ENCODE measurements around the gene SLC25A48.
A peak's percentile ranks its signal among the peaks of the same experiment; 100 is the strongest.
"Not testable (repeated sequence)": the region's sequence is repeated elsewhere in the genome, so short reads cannot be mapped to it uniquely, and the experiment has no call there.

SLC25A48 gene

DNA sequence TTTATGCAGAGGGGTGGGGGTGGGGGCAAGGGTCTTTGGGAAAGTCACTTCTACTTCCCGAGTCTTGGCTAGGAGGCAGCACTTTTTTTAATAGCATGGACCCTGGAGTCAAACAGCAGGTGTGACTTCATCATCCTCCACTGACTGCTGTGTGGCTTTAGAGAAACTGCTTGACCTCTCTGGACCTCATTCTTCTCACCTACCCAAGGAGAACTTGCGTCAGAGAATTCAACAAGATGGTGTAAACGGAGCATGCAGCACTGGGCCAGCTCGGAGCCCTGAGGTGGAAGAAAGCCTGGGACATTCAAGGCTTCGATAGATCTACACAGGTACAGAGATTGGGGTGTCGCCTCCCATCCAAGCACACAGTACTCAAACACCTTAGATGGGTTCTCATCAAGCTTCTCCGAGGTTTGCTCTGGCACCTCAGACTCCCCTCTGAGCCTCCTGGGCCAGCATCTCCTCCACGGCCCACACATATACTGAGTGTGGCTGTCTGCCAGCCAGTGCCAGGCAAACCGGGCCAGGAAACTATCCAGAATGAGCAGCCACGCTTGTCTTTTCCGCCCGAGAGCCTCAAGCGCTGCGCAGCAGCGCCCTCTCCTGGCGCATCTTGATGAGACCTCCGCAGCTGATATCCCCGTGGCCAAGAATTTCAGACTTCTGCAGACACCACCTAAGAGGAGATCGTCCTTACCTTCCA lies 4.6 kb upstream of the SLC25A48 start:
- no peak for DNase-seq (ENCODE audit: low spot score)

DNA sequence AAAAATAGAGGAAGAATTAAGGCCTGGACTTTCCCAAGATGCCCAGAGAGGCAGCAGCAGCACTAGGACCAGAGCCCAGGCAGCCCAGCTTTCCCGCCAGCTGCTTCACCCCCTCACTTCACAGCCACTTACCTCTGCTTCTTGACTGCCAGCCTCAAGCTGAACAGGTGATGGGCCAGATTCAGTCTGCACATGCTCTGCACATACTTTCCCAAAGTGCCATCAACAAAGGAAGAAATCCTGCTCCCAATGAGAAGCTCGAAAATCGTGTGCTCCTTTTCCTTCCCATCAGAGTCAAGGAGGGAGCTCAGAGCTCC lies 4.1 kb upstream of the SLC25A48 start:
- DNase-seq (ENCODE audit: low spot score), result no peak

DNA sequence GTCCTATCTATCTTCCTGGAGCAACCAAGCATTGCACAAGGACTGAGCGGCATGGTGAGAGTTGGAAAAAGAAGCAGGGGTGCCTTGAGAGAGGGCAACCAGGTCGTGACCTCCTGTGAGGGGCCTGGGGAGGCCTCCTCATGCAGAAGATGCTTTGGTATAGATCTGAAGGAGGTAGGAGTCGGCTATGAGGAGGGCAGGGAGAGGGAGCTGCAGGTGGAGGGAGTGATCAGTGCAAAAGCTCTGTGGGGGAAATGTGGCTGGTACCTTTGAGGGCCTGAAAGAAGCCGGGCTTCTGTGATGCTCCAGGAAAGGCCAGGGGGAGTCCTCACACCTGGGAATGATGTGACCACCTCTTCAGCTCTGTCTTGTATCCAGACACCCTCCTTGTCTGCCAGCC lies 3.6 kb upstream of the SLC25A48 start:
- no peak for DNase-seq (ENCODE audit: low spot score)

DNA sequence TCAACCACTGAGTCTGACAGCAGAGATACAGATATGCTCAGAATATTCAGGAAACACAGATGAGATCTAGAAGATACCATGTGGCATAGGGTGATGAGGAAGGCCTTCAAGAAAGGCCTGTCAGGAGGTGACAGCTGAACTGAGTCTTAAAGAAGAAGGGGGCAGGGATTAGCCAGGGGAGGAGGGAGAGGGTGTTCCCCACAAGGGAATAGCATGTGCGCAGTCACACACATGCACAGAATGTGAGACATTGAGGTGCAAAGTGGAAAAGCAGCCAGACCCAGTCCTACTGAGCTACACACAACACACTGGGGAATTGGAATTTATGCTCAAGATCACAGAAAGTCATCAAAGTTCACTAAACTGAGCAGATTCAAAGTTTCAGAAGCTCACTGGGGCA lies 3.0 kb upstream of the SLC25A48 start:
- no peak for DNase-seq (ENCODE audit: low spot score)

DNA sequence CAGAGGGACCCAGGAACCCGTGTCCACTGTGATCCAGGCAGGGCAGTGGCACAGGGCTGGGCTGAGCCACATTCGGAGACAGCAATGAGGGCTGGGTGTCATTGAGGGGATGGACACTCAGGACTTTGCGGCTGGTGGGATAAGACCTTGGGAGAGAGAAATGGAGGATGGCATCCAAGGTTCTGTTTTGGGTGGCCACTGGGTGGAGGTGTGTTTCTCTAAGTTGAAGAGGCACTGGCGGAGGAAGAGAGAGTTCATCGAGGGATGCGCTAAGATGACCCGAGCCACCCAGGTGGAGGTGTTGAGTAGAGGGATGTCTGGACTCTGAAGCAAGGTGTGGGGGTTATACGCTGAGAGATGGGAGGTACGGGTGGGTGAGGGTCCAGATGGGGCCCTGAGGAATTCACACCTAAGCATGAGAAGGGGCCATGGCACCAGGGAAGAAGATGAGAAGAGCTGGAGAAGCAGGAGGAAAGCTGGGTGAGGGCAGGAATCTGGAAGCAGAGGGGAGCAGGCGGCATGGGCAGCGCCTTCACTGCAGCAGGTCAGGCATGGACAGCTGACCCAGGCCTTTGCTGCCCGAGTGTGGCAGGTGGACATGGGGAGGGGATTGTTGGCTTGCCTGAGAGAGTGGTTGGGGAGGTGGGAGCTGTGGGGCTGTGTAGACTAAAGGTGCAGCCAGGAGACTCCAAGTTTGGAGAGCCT lies 2.5 kb upstream of the SLC25A48 start:
- no peak for DNase-seq (ENCODE audit: low spot score)

DNA sequence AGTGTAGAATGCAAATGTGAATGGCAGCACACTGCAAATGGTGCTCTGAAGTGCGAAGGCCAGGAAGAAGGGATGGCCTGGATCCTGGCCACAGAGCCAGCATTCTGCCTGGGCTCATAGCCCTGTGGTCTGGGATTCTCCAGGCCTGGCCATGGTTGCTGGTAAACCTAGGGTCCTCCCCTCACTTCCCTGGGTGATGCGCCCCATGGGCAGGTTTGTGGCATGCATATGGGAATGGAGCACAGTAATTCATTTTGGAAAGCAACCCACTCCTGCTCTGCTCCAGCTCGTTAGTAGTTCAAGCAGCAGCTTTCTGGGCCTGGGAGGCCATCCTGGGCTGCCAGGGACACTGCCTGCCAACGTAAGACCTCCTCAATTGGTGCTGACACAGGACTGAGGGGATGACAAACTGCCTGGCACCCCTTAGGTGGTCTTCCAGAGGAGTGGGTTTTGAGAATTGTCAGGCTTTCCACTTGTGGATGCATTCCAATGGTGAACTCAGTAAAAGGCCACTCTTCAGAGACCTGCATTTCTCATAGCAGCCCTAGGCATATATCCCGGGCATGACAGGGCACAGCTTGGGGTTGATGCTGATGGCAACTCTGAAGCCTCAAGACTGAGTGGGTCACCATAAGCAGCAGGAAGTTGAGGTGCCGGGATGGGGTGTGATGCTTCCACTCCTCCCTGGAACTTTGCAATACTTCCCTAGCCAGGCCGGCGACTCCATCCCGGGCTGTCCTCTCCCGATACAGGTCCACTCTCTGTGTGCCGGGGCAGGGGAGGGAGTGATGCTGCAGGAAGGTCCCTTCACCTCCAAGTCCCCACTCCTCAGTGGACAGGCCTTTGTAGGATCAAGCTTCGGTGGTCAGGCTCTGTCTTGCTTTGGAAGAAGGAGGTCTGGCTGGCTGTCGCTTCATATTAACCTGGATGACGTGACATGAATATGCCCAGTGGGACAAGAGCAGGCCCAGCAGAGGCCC lies 1.2 kb upstream of the SLC25A48 start:
- DNase-seq (ENCODE audit: low spot score), result no peak

DNA sequence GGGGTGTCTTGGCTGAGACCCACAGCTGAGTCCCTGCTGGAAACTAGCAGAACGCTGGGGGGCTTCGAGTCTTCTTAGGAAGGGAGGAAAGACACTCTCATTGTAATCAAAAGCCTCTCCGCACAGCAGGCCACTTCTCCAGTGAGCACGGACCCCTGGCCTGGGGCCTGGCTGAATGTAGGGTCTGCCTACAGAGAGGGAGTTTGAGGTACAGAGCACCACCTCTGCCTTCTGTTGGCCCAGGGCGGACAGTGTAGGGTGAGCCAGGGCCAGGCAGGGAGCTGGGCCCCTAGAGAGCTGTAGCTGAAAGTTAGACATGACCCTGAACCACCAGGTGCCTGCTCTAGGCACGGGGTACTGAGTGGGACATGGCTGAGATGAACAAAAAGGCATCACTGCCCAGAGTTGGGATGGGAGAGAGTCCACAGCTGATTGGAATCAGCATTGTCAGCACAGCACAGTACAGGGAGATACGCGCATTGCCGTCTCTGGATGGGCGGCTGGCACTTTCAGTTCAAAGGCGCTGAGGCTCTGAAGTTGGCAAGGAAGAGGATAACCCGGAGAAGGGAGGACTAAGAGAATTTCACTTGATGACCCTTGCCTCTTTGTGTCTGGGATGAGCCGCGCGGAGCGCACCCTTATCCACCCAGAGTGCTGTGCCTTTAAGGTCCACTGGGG lies 363 bp upstream of the SLC25A48 start:
- no peak for DNase-seq (ENCODE audit: low spot score)

DNA sequence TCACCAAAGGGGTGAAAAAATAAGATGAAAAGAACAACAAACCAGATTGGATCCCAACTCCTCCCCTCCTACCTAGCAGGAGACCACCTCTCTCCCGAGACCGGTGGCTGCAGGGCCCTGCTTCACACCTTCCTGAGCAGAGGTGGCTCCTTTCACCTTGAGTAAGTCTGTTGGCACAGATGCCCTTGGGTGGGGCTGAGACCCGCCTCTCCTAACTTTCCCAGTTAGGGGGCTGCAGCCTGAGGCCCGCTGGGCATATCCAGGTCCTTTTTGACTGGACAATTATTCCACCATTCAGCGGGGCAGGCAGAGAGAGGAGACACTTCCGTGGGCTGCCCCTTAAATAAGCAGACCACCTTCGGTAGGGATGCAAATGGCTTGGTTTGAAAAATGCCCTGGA lies 1.3 kb downstream of the SLC25A48 start:
- DNase-seq (ENCODE audit: low spot score), result no peak

DNA sequence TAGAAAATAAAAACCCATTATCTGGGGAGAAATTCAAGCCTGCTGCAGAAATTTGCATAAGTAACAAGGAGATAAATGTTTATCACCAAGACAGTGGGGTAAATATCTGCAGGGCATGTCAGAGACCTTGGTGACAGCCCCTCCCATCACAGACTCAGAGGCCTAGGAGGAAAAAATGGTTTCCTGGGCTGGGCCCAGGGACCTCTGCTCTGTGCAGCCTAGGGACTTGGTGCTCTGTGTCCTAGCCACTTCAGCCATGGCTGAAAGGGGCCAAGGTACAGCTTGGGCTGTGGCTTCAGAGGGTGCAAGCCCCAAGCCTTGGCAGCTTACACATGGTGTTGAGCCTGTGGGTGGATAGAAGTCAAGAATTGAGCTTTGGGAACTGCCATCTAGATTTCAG lies 3.9 kb downstream of the SLC25A48 start:
- DNase-seq (ENCODE audit: low spot score), result not testable (repeated sequence)

DNA sequence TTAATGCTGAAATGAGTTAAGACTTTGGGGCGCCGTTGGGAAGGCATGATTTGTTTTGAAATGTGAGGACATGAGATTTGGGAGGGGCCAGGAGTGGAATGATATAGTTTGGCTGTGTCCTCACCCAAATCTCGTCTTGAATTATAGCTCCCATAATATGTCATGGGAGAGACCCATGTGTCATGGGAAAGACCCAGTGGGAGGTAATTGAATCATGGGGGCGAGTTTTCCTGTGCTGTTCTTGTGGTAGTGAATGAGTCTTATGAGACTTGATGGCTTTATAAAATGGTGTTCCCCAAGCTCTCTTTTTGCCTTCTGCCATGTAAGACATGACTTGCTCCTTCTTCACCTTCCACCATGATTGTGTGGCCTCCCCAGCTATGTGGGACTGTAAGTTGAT lies 5.1 kb downstream of the SLC25A48 start:
- no peak for DNase-seq (ENCODE audit: low spot score)

DNA sequence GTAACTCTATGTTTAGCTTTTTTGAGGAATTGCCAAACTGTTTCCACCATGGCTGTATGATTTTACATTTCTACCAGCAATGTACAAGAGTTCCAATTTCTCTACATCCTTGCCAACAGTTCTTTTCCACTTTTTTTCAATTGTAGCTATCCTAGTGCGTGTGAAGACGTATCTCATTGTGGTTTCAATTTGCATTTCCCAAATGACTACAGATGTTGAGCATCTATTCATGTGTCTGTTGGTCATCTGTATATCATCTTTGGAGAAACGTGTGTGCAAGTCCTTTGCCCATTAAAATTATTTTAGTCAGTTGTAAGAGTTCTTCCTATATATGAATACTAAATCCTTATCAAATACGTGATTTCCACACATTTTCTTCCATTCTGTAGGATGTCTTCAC lies 6.5 kb downstream of the SLC25A48 start:
- DNase-seq (ENCODE audit: low spot score), result no peak

DNA sequence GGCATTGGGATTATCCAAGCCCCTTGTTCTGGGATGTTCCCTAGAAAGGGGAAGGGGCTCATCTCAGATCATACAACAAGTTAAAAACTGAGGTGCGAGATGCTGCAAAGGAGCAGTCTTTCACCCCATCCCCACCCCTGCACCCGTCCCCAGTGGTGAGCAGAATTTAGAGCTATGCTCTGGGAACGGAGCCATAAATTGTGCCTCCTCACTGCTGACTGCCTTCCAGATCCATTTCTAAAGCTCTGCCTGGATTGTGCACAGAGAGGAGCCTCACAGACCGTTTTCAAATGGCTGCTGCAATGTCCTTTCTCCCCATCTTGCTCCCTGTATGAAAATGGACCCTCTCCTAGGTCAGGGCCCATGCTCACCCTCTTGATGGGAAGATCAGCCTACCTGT lies 8.3 kb downstream of the SLC25A48 start:
- DNase-seq (ENCODE audit: low spot score), result peak; percentile 63

DNA sequence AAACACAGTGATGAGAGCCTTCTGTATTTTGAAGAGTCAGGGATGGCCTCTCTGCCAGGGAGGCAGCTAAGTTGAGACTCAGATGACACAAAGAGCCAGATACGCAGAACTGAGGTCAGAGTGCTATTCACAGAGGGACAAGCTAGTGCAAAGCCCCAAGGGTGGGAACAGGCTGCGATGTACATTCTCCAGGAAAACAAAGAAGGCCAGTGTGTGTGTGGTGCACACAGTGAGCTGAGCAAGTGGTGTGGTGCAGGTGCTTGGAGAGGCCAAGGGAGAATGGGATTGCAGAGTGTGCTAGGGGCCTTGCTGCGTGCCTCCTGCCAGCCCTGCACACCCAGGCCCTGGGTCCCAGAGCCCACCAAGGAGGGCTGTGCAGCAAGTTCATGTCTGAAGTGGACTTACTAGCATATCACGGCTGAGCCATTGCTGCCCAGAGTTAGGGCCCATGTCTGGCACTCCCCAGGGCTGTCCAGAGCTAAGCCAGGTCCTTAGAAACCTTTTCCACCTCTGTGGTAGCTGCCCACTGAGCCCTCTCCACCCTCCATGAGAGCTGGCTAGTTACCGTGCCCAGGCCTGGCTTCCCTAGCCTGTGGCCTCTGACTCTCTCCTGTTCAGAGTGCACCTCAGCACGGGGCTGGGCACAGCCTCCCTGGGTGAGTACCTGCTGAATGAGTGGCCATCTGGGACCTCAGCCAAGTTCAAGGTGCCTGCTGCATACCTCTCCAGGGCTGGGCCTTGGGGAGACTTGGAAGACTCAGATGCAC lies 9.3 kb downstream of the SLC25A48 start:
- DNase-seq (ENCODE audit: low spot score), result peak; percentile 85

DNA sequence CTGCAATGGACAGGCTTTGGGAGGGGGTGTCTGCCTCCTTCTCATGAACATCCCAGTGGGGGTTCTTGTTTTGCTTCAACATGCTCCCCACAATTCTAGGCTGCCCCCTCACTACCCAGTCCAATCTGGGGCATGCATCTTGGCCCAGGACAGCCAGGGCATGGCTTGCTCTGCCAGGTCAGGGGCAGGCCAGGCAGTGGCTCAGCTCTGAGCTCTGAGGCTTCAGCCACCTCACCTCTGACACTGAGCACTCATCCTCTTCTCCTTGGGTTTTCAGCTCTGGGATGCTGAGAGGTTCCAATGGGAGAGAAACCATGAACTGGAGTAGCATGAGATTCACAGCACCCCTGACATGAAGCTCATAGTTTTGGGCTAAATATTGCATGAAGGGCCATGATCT lies 11.8 kb downstream of the SLC25A48 start:
- DNase-seq (ENCODE audit: low spot score), result no peak

DNA sequence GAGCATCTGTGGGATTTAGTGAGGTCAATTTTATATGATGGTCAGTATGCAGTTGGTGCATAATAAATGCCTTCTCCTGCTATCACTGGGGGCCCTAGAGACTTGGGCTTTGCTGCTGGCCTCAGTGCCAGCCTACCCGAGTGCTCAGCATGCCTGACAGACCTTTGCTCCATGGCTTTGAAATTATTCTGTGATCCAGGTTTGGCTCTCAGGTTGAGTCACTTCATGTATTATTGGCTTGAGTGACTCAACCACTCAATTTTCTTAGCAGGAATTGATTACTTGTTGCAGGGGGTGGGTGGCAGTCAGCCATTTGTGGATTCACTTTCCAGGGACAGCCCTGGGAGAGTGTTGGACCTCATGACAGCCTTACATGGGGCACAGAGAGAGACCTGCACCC lies 13.5 kb downstream of the SLC25A48 start:
- no peak for DNase-seq (ENCODE audit: low spot score)

DNA sequence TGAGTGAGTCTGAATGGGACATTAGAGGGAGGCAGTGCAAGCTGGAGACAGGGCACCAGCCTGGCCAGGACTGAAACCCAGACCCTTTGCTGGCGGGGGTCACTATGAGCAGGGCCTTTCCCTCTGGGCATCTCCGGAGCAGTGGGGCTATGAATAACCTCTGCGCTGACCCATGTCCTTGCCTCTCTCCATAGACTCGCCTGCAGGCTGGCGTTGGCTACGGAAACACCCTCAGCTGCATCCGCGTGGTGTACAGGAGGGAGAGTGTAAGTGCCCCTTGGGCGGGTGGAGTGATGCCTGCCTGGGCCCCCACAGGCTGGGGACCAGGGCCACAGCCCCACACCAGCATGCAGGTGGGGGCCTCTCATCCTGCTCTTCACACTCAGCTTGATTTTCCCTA lies 15.8 kb downstream of the SLC25A48 start:
- DNase-seq (ENCODE audit: low spot score), result no peak

DNA sequence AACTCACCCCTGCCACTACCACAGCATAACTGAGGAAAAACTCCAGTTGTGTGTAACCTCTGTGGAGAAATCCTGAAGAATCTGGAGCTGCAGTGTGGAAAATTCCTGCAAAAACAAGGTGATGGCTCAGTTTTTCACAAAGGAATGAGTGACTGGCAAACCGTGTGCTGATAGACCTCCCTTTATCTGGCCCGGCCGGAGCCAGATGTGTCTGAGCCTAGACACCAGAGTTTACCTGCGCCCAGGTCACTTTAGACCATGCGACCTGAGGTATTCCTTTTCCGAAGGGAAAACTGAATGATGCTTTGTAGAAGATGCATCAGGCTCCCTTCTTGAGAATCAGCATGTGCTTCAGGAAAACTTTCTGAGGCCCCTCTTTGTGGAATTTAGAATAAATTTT lies 16.2 kb downstream of the SLC25A48 start:
- no peak for DNase-seq (ENCODE audit: low spot score)

DNA sequence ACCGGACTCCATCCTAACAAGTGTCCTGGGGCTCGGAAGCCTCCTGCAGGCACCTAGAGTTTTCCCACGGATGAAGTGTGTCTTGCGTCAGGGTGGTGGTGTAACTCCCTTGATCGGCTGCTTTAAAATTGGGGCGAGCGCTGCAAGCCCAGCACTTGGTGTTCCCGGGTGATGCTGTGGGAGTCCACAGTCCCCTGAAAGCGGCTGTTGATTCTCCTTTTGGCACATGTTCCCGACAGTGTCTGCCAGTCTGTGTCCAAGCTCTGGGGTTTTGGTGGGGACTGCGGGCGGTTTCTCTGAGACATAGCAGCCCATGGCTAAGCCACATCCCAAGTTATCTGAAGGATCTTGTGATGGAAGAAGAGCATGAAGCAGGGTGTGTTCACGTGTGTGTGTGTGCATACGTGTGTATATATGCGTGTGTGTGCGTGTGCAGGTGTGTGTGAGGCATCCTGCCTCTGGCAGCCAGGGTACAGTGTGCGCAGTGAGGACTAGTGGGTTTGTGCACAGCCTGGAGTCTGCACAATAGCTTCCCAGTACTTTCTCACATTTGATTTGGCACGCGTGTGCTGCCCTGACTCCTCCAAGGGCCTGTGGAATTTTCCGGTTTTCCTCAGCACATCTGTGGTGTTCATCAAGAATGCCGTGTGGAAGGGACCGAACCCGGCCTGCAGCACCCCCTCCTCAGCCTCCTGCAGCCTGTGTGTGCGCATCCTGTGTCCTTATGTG lies 16.9 kb downstream of the SLC25A48 start:
- no peak for DNase-seq (ENCODE audit: low spot score)

DNA sequence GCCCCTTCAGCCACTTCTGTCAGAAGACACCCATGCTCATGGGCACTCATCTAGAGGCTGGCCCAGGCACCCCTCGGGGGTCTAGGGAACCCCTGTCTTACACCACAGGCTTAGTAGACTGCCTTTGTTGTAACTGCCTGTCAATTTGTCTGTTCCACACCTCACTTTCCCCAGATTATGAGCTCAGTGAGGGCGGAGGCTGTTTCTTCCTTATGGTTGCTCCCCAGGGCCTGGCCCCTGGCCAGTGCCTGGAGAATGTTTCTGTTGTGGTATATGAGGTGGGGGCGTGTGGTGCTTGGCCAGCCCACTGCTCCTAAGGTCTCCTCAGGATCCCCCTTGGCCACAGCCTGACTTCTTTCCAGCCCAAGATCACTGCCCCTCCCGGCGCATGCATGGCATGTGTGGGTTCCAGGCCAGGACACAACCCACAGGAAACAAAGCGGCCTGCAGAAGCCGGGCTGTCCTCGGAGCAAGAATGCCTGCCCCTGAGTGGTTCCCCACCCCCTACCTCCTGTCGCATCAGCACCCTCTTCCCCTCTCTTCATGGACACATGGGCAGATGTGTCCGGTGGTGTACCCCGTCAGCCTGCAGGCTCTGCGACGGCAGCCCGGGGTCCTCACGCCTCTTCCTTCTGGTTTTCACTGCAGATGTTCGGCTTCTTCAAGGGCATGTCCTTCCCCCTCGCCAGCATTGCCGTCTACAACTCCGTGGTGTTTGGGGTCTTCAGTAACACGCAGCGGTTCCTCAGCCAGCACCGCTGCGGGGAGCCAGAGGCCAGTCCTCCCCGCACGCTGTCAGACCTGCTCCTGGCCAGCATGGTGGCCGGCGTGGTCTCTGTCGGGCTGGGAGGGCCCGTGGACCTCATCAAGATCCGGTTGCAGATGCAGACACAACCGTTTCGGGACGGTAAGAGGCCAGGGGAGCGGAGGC lies 17.7 kb downstream of the SLC25A48 start:
- no peak for DNase-seq (ENCODE audit: low spot score)
